HG03175 (cell line): ENCODE data around the gene MARK2.
"Not testable (repeated sequence)": the region's sequence is repeated elsewhere in the genome, so short reads cannot be mapped to it uniquely, and the experiment has no call there.

ENCODE experiments used
- ATAC-seq: cut with Tn5 transposase; IDR thresholded peaks from one replicate; pipeline ENCODE4 v1.9.1; 2021; ENCODE audit warnings: mild to moderate bottlenecking, moderate library complexity; ENCODE audit not compliant: unreplicated experiment

The MARK2 gene

DNA sequence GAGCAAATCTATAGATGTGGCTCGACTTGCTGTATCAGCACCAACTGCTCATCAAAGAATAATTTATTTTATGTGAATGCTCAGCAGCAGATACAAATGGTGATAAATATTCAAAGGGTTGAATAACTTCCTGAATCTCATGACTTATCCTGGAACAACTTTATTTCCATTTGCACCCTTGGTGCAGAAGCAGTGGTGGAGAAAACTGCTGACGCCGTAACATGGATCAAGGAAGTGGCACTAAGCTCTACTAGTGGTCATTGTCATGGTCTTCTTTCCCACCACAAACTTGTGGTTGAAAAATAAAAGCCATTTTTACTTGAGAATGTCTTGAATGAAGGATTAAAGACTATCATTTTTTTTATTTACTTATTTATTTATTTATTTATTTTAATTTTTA, 14.6 kb downstream of the MARK2 start:
- no peak for ATAC-seq

GRCh38 chr11:63854696-63855095, 15.8 kb downstream of the MARK2 start:
- no peak for ATAC-seq

DNA sequence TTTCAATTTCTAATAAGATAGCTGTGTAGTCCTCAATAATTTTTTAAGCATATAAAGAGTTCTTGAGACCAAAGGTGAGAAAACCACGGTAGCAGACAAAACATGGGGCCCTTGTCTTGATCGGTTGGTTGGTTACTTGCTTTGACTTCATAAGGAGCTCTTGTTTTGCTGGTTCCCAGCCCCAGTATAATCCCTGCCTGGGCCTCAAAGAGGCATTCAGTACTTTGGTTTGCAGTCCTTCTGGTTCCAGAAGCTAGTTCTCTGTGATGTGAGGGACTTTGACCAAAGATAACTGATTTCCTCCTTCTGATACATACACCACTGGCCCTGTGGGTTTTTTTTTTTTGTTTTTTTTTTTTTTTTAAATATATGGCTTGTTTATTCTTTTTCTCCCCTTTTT, 17.1 kb downstream of the MARK2 start:
- ATAC-seq, result no peak

DNA sequence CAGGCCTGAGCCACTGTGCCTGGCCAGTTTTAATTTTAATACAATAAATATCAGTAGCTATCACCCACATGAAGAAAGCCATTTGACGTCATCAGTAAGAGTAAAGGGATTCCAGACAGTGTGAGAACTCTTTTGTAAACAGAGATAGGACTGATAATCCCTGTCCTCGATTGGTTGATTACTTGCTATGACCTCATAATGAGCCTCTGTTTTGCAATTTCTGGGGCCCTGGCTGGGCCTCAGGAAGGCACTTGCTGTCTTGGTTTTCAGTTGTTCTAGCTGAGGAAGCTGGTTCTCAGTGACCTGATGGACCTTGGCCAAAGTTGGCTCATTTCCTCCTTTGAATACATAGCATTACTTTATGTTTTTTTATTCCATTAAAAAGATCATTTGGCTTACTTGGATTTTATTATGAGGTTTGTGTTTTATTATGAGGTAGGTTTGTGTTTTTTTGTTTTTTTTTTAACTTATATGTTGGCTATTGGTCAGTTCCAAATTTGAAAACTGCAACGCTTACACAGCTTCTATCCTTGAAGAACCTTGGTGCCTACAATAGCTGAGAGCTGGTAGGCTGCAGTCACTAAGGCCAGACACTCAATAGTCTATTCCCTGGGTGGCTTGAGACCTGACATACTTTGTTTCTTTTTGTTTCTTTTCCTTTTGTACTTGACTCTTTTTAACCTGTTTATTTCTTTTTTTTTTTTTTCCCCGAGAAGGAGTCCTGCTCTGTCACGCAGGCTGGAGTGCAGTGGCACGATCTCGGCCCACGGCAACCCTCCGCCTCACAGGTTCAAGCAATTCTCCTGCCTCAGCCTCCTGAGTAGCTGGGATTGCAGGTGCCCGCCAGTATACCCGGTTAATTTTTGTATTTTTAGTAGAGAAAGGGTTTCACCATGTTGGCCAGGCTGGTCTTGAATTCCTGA, 20.0 kb downstream of the MARK2 start:
- ATAC-seq, result no peak

DNA sequence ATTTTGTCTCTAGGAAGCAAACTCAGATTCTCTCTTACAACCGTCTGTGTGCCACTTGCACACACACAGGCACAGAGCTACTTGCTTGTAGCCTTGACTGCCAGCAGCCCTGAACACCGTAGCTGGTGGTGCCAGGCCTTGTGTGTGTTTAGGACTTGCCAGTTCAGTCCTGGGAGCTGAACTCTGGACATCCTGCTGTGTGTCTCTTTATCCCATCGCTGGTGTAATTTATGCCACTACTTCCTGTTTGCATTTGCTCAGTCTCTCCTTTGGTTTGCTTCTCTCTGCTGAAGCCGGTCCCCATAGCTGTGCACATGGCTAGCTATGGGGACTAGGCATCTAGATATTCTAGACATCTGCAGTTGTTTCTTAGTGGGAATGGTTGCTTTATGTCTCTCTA, 24.0 kb downstream of the MARK2 start:
- no peak for ATAC-seq

DNA sequence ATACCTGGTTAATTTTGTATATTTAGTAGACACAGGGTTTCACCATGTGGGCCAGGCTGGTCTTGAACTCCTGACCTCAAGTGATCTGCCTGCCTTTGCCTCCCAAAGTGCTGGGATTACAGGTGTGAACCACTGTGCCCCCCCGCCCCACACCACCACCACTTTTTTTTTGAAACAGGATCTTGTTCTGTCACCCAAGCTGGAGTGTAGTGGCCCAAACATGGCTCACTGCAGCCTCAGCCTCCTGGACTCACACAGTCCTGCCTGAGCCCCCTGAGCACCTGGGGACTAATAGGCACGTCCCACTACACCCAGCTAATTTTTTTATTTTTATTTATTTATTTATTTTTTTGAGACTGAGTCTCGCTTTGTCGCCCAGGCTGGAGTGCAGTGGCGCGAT, 24.7 kb downstream of the MARK2 start:
- not testable (repeated sequence) for ATAC-seq

DNA sequence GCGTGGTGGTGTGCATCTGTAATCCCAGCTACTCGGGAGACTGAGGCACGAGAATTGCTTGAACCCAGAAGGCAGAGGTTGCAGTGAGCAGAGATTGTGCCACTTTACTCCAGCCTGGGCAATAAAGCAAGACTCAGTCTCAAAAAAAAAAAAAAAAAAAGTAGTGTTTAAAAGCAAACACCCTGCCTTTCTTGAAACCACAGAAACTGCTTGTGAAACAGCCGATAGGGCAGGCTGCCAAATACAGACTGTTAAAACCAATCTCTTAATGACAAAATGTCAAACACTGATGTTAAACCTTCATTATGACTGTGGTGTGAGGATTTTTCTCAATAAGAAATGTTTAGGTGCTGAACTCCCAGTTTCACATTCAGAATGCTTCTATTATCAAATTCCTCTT, 27.3 kb downstream of the MARK2 start:
- ATAC-seq, result peak; percentile 78

DNA sequence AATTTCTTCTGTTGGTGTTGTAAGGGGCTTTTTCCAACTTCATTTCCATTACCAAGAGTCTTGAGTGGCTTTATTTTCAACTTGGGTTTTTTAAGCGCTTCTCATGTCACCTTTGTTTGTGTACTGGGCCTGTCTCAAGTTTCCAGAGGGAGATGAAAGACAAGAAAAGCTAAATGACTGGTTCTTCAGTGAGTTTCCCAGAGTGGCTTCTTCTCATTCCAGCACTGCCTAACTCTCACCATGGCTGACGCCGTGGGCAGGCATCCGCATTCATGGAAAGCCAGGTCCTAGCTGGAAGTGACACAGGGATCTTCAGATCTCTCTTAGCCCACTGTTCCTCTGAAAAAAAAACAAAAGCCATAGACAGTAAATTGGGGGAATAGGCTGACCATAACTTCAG, 28.6 kb downstream of the MARK2 start:
- ATAC-seq, result no peak

DNA sequence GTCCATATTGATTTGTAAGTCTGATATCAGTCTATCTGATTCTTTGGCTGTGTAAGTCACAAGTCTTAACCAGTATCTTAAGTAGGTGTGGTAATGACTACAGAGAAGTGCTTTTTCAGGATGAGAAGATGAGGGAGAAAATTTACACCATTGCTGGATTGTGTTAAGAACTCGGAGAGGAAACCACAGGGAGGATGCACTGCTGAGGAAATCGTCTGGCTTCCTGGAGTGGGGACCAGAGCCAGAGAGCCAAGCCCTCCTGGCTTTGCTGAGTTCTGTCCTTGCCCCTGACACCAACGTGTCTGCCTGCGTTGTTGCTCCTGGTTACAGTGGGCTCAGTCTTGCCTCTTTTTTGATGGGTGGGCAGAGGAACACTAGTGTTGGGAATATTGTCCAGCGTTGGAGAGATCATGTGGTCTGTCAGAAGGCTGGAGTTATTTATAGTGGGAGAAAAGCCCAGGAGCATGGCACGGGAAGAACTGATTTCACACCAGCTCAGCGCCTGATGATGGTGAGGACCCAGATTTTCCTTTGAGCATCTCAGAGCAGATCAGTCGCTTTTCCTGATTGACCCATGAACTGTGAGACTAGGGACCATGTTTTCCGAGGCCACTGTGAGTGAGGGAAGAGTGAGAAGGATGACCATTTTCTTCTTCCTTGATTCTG, 29.6 kb downstream of the MARK2 start:
- no peak for ATAC-seq

GRCh38 chr11:63869171-63869591, 30.3 kb downstream of the MARK2 start:
- ATAC-seq, result no peak

GRCh38 chr11:63869683-63870082, 30.8 kb downstream of the MARK2 start:
- no peak for ATAC-seq

GRCh38 chr11:63870351-63871140, 31.6 kb downstream of the MARK2 start:
- no peak for ATAC-seq

DNA sequence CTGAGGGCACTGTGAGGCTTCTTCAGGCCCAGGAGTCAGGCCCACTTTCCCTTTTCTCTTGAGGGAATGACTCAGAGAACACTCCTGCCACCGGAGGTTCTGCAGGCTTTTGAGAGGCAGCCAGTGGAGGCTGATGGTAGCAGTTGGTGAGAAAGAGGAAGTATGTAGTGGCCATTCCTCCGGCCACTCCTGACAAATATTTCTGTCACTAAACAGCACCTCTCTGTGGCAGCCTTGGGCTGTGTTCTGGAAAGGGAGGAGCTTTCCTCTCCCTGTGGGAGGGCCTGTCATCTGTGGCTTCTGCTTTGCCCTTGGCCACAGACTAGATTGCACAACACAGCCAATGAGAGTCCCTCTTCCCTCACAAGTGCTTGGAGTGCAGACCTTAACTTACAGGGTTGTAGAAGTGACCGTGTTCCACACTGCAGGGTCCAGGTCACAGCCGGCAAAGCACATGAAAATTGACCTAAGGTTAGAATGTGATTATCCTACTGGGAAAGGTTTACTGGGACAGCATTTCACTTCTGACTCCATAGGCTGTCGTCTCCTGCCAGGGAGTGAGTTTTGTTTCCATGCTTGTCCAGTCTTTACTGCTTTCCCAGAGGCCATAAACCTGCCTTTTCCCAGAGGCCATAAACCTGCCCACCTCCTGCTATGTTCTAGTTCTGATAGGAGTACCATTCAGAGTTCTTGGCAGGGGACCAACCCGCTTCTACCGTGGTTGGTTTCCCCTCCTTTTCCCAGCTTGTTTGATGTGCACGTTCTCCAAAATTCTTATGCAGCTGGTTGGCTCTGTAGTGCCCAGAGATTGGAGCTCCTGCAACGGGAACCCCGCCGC, 33.3 kb downstream of the MARK2 start:
- peak; percentile 95 for ATAC-seq

- no peak for ATAC-seq
These were observed 33.9 kb downstream of the MARK2 start for GRCh38 chr11:63872800-63873197.

DNA sequence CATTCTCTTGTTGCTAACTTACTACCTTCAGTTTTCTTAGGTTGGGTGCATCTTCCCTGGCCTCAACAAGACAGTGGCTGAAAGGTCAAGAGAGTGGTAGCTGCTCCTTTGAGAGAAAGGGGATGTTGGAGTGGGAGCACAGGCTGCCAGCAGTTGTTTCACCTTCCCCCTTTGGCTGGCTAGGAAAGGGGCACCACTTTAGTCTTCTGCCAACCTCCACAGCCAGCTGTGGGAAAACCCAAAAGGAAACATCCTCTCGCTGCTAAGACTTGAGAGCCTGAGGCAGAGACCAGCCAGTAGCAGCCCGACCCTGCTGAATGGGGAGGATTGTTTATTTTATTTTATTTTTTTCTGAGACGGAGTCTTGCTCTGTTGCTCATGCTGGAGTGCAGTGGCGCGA, 34.4 kb downstream of the MARK2 start:
- no peak for ATAC-seq

DNA sequence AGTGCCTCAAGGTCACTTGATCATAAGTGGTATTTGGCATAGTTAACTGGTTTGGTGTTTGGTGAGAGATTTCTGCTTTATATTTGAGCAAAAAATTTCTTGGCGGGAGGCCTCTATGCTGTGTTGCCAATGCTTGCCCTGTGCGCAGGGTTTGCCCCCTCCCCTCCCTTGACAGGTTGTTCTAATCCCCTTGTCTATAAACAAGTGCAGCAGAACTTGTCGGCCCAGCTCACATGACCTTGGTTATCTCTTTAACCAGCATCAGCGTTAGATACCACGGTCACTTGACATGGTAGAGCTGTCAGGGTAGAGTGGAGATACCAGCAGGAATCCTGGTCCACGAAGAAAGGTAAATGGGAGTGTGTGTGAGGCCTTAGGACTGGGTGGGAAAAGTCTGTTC, 35.6 kb downstream of the MARK2 start:
- no peak for ATAC-seq

- no peak for ATAC-seq
These were observed 36.7 kb downstream of the MARK2 start for GRCh38 chr11:63875506-63876065.

DNA sequence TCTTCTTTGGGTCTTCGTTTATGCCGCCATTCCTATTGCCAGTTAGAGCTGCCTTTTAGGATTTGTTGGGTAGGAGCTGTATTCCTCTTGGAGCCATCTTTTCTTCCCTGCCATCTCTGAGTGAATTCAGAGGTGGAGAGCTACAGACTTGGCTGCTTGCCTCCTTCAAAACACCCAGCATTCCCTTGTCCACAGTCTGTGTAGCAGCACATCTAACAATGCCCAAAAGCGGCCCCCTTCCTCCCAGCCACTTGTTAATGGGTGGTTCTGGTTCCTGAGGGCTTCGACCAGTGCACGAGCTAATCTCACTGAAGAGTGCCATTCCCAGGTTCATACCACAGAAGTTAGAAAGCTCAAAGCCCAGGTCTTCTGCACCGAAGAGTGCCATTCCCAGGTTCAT, 37.7 kb downstream of the MARK2 start:
- no peak for ATAC-seq

GRCh38 chr11:63877658-63878241, 38.8 kb downstream of the MARK2 start:
- ATAC-seq, result no peak
